HG02852 (cell line): Measurements from ENCODE around the gene LY6G5C.
"Not testable (repeated sequence)": the region's sequence is repeated elsewhere in the genome, so short reads cannot be mapped to it uniquely, and the experiment has no call there.

Source experiments
- ATAC-seq: cut with Tn5 transposase; IDR thresholded peaks from one replicate; pipeline ENCODE4 v1.9.1; 2021; ENCODE audit warnings: mild to moderate bottlenecking, moderate library complexity; ENCODE audit not compliant: unreplicated experiment

Gene LY6G5C

GRCh38 chr6:31715022-31715958, 34.4 kb upstream of the LY6G5C start, which contains the start of gene LY6G6D:
Gene LY6G6D, plus strand, starts transcription at chr6:31715348. Its CDS starts 8 bp downstream, at chr6:31715356.
- no peak for ATAC-seq

- no peak for ATAC-seq
These were observed 33.3 kb upstream of the LY6G5C start for GRCh38 chr6:31713991-31714684.

- no peak for ATAC-seq
These were observed 32.6 kb upstream of the LY6G5C start for GRCh38 chr6:31713465-31713864.

GRCh38 chr6:31712296-31712695, 31.4 kb upstream of the LY6G5C start:
- no peak for ATAC-seq

- ATAC-seq = no peak
These were observed 30.4 kb upstream of the LY6G5C start for GRCh38 chr6:31711233-31711632.

GRCh38 chr6:31710523-31711219, 29.8 kb upstream of the LY6G5C start:
- no peak for ATAC-seq

GRCh38 chr6:31709157-31709556, 28.3 kb upstream of the LY6G5C start:
- ATAC-seq = not testable (repeated sequence)

- ATAC-seq = no peak
These were observed 27.4 kb upstream of the LY6G5C start for GRCh38 chr6:31708224-31708623.

GRCh38 chr6:31707701-31708100, 26.8 kb upstream of the LY6G5C start:
- ATAC-seq = no peak

GRCh38 chr6:31706599-31706998, 25.7 kb upstream of the LY6G5C start, which contains the start of gene LY6G6F:
Gene LY6G6F, plus strand, starts transcription at chr6:31706866. Its CDS starts 41 bp downstream, at chr6:31706907.
- ATAC-seq = no peak

GRCh38 chr6:31705931-31706330, 25.1 kb upstream of the LY6G5C start:
- ATAC-seq = no peak

- ATAC-seq = peak; percentile 85
These were observed 22.2 kb upstream of the LY6G5C start, which contains the start of gene ABHD16A for GRCh38 chr6:31702819-31703716. Gene ABHD16A, minus strand, starts transcription at chr6:31703324. Its CDS starts 43 bp downstream, at chr6:31703281.

- peak; percentile 19 for ATAC-seq
These were observed 21.5 kb upstream of the LY6G5C start for GRCh38 chr6:31702405-31702818.

- ATAC-seq = no peak
These were observed 21.0 kb upstream of the LY6G5C start for GRCh38 chr6:31701666-31702404.

GRCh38 chr6:31700740-31701401, 20.0 kb upstream of the LY6G5C start:
- no peak for ATAC-seq

GRCh38 chr6:31697555-31697954, 16.7 kb upstream of the LY6G5C start:
- ATAC-seq = no peak

GRCh38 chr6:31693535-31693934, 12.7 kb upstream of the LY6G5C start:
- no peak for ATAC-seq

GRCh38 chr6:31692886-31693285, 12.0 kb upstream of the LY6G5C start:
- no peak for ATAC-seq

GRCh38 chr6:31692353-31692752, 11.5 kb upstream of the LY6G5C start:
- ATAC-seq = no peak
